ENCODE measurements around the gene PKDCC. TPM values are rescaled to one million over a fixed set of nuclear protein-coding genes. Genes with fewer than 3 reads are reported as not detected.

Gene PKDCC
- total and polyA plus RNA-seq, 2 of the 8 experiments (the other 6 are each of a cell fraction or from before 2014, with no cell fraction given), result 49.9 to 80.1 TPM

DNA sequence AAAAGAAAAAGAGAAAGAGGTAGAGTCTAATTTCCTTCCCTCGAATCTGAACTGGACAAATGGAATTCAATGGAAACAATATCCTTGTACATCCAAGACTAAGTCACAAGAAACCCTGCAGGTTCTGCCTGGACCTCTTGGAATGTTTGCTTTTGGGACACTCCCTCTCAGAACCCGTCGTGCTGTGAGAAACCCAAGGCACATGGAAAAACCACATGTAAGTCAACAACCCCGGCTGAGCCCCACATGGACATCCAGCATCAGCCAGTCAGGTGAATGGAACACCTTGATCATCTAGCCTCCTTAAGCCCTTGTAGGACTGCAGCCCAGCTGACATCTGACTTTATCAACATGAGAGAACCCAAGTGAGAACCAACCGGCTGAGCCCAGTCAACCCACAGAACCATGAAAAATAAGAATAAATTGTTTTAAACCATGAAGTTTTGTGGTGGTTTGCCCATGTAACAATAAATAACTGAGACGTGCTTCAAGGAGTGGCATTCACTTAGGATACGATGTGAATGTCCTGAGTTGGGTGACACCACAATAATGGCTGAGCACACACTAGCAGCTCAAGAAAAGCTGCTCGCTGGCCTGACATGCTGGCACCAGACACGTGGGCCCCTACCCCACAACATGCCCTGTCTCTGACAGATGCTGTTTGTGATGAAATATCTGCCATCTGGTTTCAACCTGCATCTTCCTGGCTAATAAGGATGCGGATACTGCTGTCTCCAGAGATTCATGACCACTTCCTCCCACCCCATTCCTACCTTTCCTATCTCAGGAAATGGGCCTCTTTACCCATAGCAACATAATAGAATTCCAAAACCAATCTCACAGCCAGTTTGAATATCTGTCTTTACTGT is 28.8 kb downstream of the PKDCC start:
- Histone ChIP-seq H3K14ac (ENCODE audit: insufficient read length) (no peak overlapping the region), H2AFZ (ENCODE audit: low read length) (no peak overlapping the region), H3K9ac (replicated peaks in 1 of 4; ENCODE audit: extremely low read depth in 1 of 4, low read depth in 3 of 4, low read length in 3 of 4) (no peak overlapping the region; a peak in 1 of 7 replicates), H3K36me3 (ENCODE audit: control insufficient read depth in 2 of 4, insufficient read depth in 4 of 4, low read length in 3 of 4) (no peaks in the 10 kb centered on the region), H3K27me3 (replicated peaks in 1 of 4; ENCODE audit: control insufficient read depth in 3 of 4, extremely low read depth in 1 of 4, insufficient read depth in 3 of 4, low read length in 3 of 4) (no peaks in the 10 kb centered on the region), H2BK15ac (ENCODE audit: low read length) (no peak overlapping the region), H2BK20ac (ENCODE audit: low read length) (no peak overlapping the region), H3K4me2 (ENCODE audit: insufficient read depth in 1 of 2, low read depth in 2 of 2, low read length in 2 of 2) (no peak overlapping the region), H2BK12ac (ENCODE audit: low read depth, low read length) (no peak overlapping the region; the same call in 1 of the 2 replicates), H4K91ac (replicated peaks; ENCODE audit: insufficient read length, low read length) (no peak overlapping the region), H4K20me1 (replicated peaks in 1 of 2; ENCODE audit: control insufficient read depth in 1 of 2, insufficient read depth in 2 of 2, low read length in 2 of 2) (no peaks in the 10 kb centered on the region), H2BK5ac (ENCODE audit: low read depth, low read length) (no peak overlapping the region), H4K8ac (ENCODE audit: extremely low read depth, insufficient read depth, low read length) (no peak overlapping the region), H3K4me3 (ENCODE audit: extremely low read depth in 1 of 4, insufficient read depth in 2 of 4, low read depth in 3 of 4, low read length in 4 of 4) (no peak overlapping the region), H2AK5ac (ENCODE audit: low read depth, low read length) (no peak overlapping the region), H3K4me1 (replicated peaks in 1 of 4; ENCODE audit: control insufficient read depth in 3 of 4, insufficient read depth in 4 of 4, low read length in 3 of 4) (peaks cover 0 to 9% (median 0%) of the 10 kb centered on the region in 4 experiments; a peak in 2 of 7 replicates), H3K56ac (replicated peaks; ENCODE audit: insufficient read length, low read depth, low read length) (no peak overlapping the region), H3K79me2 (ENCODE audit: control insufficient read depth in 1 of 2, insufficient read depth in 2 of 2, low read length in 2 of 2) (no peaks in the 10 kb centered on the region), H3K23me2 (ENCODE audit: low read depth, low read length) (no peaks in the 10 kb centered on the region; the same call in 1 of the 2 replicates), H3K79me1 (ENCODE audit: low read depth, low read length) (no peaks in the 10 kb centered on the region), H2BK120ac (replicated peaks; ENCODE audit: low read depth, low read length) (no peak overlapping the region), H3K9me3 (ENCODE audit: insufficient read depth in 2 of 2, low read depth in 1 of 2, low read length in 1 of 2) (no peaks in the 10 kb centered on the region), H3K18ac (ENCODE audit: extremely low read depth, low read length) (no peak overlapping the region), H4K5ac (ENCODE audit: insufficient read length, low read depth, low read length) (no peak overlapping the region), H3K4ac (replicated peaks; ENCODE audit: insufficient read length, low read depth, low read length) (no peak overlapping the region), H3K27ac (ENCODE audit: low read depth, low read length) (no peak overlapping the region), H3K23ac (ENCODE audit: insufficient read length) (no peak overlapping the region)
- 96% methylated on average over 10 of the region's 10 CpGs; no CpG with 5 or more reads in 1 of the 2 experiments for WGBS, 2 experiments (ENCODE audit: extremely low coverage in 1 of 2, insufficient coverage in 1 of 2, insufficient read length in 1 of 2, insufficient replicate concordance in 2 of 2, low coverage in 1 of 2, low lambda C conversion rate in 2 of 2, missing lambda C conversion rate in 1 of 2)
- CTCF ChIA-PET (ENCODE audit: partially characterized antibody), result interaction anchor here (1.5 to 25.9 kb wide), 6 partner anchors 8 to 226 kb away, joined by 5 to 890 read pairs (median 66); no protein-coding TSS in a partner anchor
- DNase-seq (ENCODE audit: low read depth in 1 of 2, low spot score in 2 of 2) (no peak), FAIRE-seq (no peak)
- POLR2A ChIA-PET (ENCODE audit: partially characterized antibody), result interaction anchor here (1.9 kb wide), 1 partner anchor 22 kb away, joined by 7 read pairs; no protein-coding TSS in a partner anchor
